Muscle of leg (tissue), 11 donors: Measurements from ENCODE around the gene MSANTD1. TPM values are rescaled to one million over a fixed set of nuclear protein-coding genes. Genes with fewer than 3 reads are reported as not detected.

Experiments
- DNase-seq: peaks from one replicate; pipeline ENCODE4 v3.0.0; 2013
- H3K27ac ChIP-seq: one replicate; pipeline ENCODE4 v1.5.1; 2013; ENCODE audit warnings: mild to moderate bottlenecking, low read length, control low read depth
- H3K27me3 ChIP-seq: one replicate; pipeline ENCODE4 v1.6.1; 2013; ENCODE audit warnings: low read length; ENCODE audit not compliant: control insufficient read depth, insufficient read depth
- H3K36me3 ChIP-seq: one replicate; pipeline ENCODE4 v1.6.1; 2013; ENCODE audit warnings: low read length; ENCODE audit not compliant: control insufficient read depth, insufficient read depth
- H3K4me1 ChIP-seq: one replicate; pipeline ENCODE4 v1.6.1; 2013; ENCODE audit warnings: low read length; ENCODE audit not compliant: control insufficient read depth, insufficient read depth
- H3K4me3 ChIP-seq: one replicate; pipeline ENCODE4 v1.5.1; 2013; ENCODE audit warnings: low read length, control low read depth
- H3K9me3 ChIP-seq: replicated peaks from 2 replicates; pipeline ENCODE4 v1.6.1; 2013; ENCODE audit warnings: low read depth, low read length; ENCODE audit not compliant: control insufficient read depth
- WGBS: methylation state at CpG from one replicate; pipeline ENCODE4 v1.1.5; 2013; ENCODE audit warnings: missing lambda C conversion rate; ENCODE audit not compliant: insufficient coverage; 5-methylcytosine and 5-hydroxymethylcytosine counted together
- polyA plus RNA-seq, 8 donors: library from polyadenylated mRNA; unstranded; fragments of 120-200 nt; gene quantifications; one replicate each; pipeline versions ENCODE4 v1.2.1 to v1.2.3, GENCODE V29; 2013; ENCODE audit warnings: inconsistent platforms in 1 of 8, low replicate concordance in 1 of 8; ENCODE audit not compliant: insufficient read length in 8 of 8, insufficient read depth in 1 of 8
- total RNA-seq: library from RNA; stranded (reverse); fragments of 120-200 nt; gene quantifications from one replicate; pipeline ENCODE4 v1.2.4, GENCODE V29; 2013

Gene MSANTD1
- total and polyA plus RNA-seq, 9 donors, result 0.25 to 0.89 (median 0.75) TPM

DNA sequence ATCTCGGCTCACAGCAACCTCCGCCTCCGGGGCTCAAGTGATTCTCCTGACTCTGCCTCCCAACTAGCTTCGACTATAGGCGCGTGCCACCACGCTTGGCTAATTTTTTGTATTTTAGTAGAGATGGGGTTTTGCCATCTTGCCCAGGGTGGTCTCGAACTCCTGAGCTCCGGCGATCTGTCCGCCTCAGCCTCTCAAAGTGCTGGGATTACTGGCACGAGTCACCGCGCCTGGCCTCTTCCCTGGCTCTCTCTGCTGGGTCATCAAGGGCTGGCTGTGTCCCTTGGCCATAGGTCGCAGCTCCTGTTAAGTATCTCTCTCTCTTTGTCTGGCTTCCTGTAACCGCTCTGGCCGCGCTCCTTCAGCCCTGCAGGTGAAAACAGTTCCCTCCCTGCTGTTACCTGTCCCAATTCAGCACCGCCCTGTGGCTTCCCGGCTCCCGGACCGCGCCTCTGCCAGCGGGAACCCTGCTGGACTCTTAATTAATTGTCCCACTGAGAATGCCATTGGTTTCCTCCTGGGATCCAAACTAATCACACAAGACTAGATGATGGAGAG, 42.5 kb downstream of the MSANTD1 start:
- no peaks in the 10 kb centered on the region for H3K9me3 ChIP-seq
- H3K27me3 ChIP-seq, result peaks cover 15% of the 10 kb centered on the region
- peaks cover 2% of the 10 kb centered on the region for H3K36me3 ChIP-seq
- H3K4me1 ChIP-seq, result peaks cover 55% of the 10 kb centered on the region
- peak overlapping the region; percentile 96 for H3K4me3 ChIP-seq
- DNase-seq, result peak; percentile 48
- H3K27ac ChIP-seq, result peak overlapping the region; percentile 97
- WGBS, result 51% methylated on average over 14 of the region's 24 CpGs

- Histone ChIP-seq H3K36me3 (peaks cover 2% of the 10 kb centered on the region), H3K27me3 (peaks cover 9% of the 10 kb centered on the region), H3K27ac (peak overlapping the region; percentile 97), H3K9me3 (no peaks in the 10 kb centered on the region), H3K4me1 (peaks cover 49% of the 10 kb centered on the region), H3K4me3 (peak overlapping the region; percentile 96)
- peak; percentile 62 for DNase-seq
- under 1% methylated on average over 59 of the region's 60 CpGs for whole genome bisulfite sequencing
Measured at GRCh38 chr4:3291969-3292570, 43.1 kb downstream of the MSANTD1 start.

GRCh38 chr4:3292571-3293400, 43.8 kb downstream of the MSANTD1 start, which contains the start of gene RGS12:
RGS12 (plus strand) TSS chr4:3293021; CDS start chr4:3316171, 23,150 bp downstream.
- DNase-seq, result peak; percentile 97
- H3K27me3 ChIP-seq, result peaks cover 7% of the 10 kb centered on the region
- peak within 1 kb of the TSS; percentile 97 for H3K27ac ChIP-seq
- peaks cover 42% of the 10 kb centered on the region for H3K4me1 ChIP-seq
- 0% methylated on average over 86 of the region's 121 CpGs for WGBS
- H3K9me3 ChIP-seq, result no peaks in the 10 kb centered on the region
- peaks cover 2% of the 10 kb centered on the region for H3K36me3 ChIP-seq
- peak within 1 kb of the TSS; percentile 96 for H3K4me3 ChIP-seq

DNA sequence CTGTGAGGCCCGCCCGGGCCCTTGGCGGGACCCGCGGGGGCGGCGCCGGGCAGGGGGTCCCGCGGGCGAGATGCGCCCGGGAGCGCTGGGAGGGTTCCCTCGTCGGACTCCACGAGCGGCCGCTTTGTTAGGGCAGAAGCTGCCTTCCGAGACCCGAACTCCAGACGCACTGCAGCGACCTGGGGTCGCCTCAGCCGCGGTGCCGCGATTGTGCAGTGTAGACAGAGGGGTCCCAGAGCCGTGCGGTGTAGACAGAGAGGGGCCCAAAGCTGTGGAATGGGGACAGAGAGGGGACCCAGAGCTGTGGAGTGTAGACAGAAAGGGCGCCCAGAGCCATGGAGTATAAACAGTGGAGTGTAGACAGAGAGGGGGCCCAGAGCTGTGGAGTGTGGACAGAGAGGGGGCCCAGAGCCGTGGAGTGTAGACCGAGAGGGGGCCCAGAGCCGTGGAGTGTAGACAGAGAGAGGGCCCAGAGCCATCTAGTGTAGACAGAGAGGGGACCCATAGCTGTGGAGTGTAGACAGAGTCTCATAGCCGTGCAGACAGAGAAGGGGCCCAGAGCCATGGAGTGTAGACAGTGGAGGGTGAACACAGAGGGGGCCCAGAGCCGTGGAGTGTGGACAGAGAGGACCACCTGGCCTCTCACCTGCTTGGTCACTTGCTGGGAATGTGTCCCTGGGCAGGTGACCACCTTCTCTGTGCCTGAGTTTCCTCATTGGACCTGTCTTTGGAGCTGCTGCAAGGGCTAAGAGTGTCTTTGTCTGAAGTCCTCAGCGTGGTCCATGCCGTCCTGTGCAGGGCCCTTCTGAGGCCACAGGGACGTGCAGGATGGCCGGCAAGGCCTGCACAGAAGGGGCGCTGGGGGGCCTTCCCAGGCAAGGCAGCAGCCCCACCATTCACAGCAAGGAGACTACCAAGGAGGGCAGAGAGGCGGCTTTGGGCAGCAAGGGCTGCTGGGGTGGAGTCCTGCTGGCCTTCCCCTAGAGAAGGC, 44.7 kb downstream of the MSANTD1 start:
- Histone ChIP-seq H3K27ac (peak overlapping the region; percentile 76), H3K4me1 (peaks cover 35% of the 10 kb centered on the region), H3K9me3 (no peaks in the 10 kb centered on the region), H3K36me3 (peaks cover 2% of the 10 kb centered on the region), H3K27me3 (no peaks in the 10 kb centered on the region), H3K4me3 (peak overlapping the region; percentile 65)
- 9% methylated on average over 40 of the region's 42 CpGs for WGBS
- peak; percentile 42 for DNase-seq

- H3K27ac ChIP-seq, result no peak overlapping the region
- H3K27me3 ChIP-seq, result no peaks in the 10 kb centered on the region
- peaks cover 37% of the 10 kb centered on the region for H3K4me1 ChIP-seq
- no peak for DNase-seq
- 89% methylated on average over 14 of the region's 19 CpGs for WGBS
- no peak overlapping the region for H3K4me3 ChIP-seq
- no peaks in the 10 kb centered on the region for H3K9me3 ChIP-seq
- peaks cover 2% of the 10 kb centered on the region for H3K36me3 ChIP-seq
Measured at GRCh38 chr4:3294401-3295241, 45.7 kb downstream of the MSANTD1 start.

GRCh38 chr4:3295837-3296624, 47.1 kb downstream of the MSANTD1 start:
- no peaks in the 10 kb centered on the region for H3K27me3 ChIP-seq
- no peak for DNase-seq
- H3K4me3 ChIP-seq, result no peak overlapping the region
- H3K4me1 ChIP-seq, result peaks cover 37% of the 10 kb centered on the region
- H3K36me3 ChIP-seq, result peaks cover 2% of the 10 kb centered on the region
- no peaks in the 10 kb centered on the region for H3K9me3 ChIP-seq
- WGBS, result 87% methylated on average over 12 of the region's 12 CpGs
- H3K27ac ChIP-seq, result no peak overlapping the region

- Histone ChIP-seq H3K9me3 (no peaks in the 10 kb centered on the region), H3K27ac (no peak overlapping the region), H3K36me3 (peaks cover 2% of the 10 kb centered on the region), H3K4me1 (peaks cover 37% of the 10 kb centered on the region), H3K27me3 (no peaks in the 10 kb centered on the region), H3K4me3 (no peak overlapping the region)
- DNase-seq, result no peak
- 91% methylated on average over 4 of the region's 8 CpGs for WGBS
Measured at GRCh38 chr4:3296651-3297050, 47.7 kb downstream of the MSANTD1 start.

DNA sequence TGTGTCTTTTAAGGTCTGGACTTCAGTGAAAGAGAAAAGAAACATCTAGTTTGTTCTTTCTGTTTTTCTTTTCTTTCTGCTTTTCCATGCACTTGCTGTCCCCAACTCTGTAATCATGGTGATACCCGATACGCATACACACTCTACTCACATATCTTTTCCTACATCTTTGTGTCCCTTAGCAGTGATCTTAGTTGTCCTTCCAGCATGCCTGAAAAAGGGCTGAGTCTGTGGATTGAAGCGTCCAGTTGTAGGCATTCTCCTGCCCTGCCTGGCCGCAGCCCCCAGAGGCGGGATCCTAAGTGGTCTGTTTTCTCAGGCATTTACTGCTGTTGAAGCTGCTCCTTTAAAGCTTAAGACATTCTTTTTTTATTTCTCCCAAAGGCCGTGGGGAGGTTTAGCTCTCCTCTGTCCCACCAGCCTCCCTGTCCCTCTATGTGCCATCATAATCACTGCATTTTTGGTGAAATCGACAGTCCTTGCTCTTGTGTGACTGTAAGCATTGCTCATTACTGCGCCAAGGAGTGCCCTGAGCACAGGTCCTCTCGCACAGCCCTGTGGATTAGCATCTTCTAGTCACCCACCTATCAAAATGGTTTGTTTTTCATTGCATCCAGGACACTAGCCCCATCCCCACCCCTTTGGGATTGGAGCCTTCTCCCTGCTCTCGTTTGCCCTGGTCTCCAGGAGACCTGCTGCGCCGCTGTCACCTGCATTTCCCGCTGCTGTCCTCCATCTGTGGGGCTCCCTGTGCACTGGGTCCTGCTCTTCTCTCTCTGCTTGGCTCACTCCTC, 48.3 kb downstream of the MSANTD1 start:
- Histone ChIP-seq H3K27ac (no peak overlapping the region), H3K36me3 (peaks cover 2% of the 10 kb centered on the region), H3K27me3 (no peaks in the 10 kb centered on the region), H3K4me3 (no peak overlapping the region), H3K4me1 (peaks cover 34% of the 10 kb centered on the region), H3K9me3 (no peaks in the 10 kb centered on the region)
- no peak for DNase-seq
- WGBS, result 85% methylated on average over 13 of the region's 13 CpGs
